ENCODE data around the gene SNAI1. TPM values are rescaled to one million over a fixed set of nuclear protein-coding genes. Genes with fewer than 3 reads are reported as not detected.

Gene SNAI1
- polyA plus RNA-seq, 3 donors: 12.8 to 16.6 (median 15.3) TPM

- DNase-seq: no peak
These were observed 47.1 kb downstream of the SNAI1 start for GRCh38 chr20:50029697-50030461.

GRCh38 chr20:50032955-50033666 is 50.3 kb downstream of the SNAI1 start:
- DNase-seq: no peak

GRCh38 chr20:50034567-50035180 is 51.9 kb downstream of the SNAI1 start:
- DNase-seq: no peak

- no peak for DNase-seq
These were observed 53.9 kb downstream of the SNAI1 start for GRCh38 chr20:50036703-50037102.

- DNase-seq: no peak
These were observed 54.3 kb downstream of the SNAI1 start for GRCh38 chr20:50037123-50037522.

GRCh38 chr20:50037575-50037974 is 54.8 kb downstream of the SNAI1 start:
- no peak for DNase-seq

GRCh38 chr20:50038169-50038568 is 55.4 kb downstream of the SNAI1 start:
- no peak for DNase-seq

Other genes with a start within 250 kb of the SNAI1 start
- gene SLC9A8, start 170.2 kb upstream of the SNAI1 start, polyA plus RNA-seq (ENCODE audit: insufficient read length in 3 of 3): 10 to 100 TPM in 2 of 3 donors, 1 to 10 TPM in 1; 9.3 to 12.8 (median 11.4) TPM
- 10 to 100 TPM in 2 of 3 donors, 1 to 10 TPM in 1; 9.6 to 10.8 (median 10.7) TPM for gene SPATA2, start 67.5 kb upstream of the SNAI1 start, polyA plus RNA-seq (ENCODE audit: insufficient read length in 3 of 3)
- gene RNF114, start 46.6 kb upstream of the SNAI1 start, polyA plus RNA-seq (ENCODE audit: insufficient read length in 3 of 3): 10 to 100 TPM; 64.7 to 82.7 (median 80.5) TPM
- gene UBE2V1, start 130.2 kb downstream of the SNAI1 start, polyA plus RNA-seq (ENCODE audit: insufficient read length in 3 of 3): 100 to 1,000 TPM; 145 to 165 (median 150) TPM
- 10 to 100 TPM; 25.5 to 29.8 (median 28.0) TPM for gene PEDS1, start 170.7 kb downstream of the SNAI1 start, polyA plus RNA-seq (ENCODE audit: insufficient read length in 3 of 3)
- gene CEBPB, start 207.8 kb downstream of the SNAI1 start, polyA plus RNA-seq (ENCODE audit: insufficient read length in 3 of 3): 1 to 10 TPM; 4.0 to 5.8 (median 4.9) TPM